ENCODE results near the gene TMEM150B.

- TF ChIP-seq POLR2AphosphoS5 (IDR thresholded peaks at IDR 0.05; ENCODE audit: borderline replicate concordance, low read depth, low read length), result no peak
- no peak for TF ChIP-seq EZH2 (IDR thresholded peaks at IDR 0.05)
These were observed 22.4 kb upstream of the TMEM150B start for GRCh38 chr19:55347442-55348009.
